Stimulated activated CD4-positive, alpha-beta T cell treated with anti-CD3 and anti-CD28 coated beads, Interleukin-4, amount 100 ng/mL, for 4 hours (primary cell): ENCODE results near the gene UBL4A.

ENCODE experiments used
- DNase-seq, 2 experiments: peaks; one replicate each; pipeline ENCODE4 v3.0.0-alpha.2; 2020

The UBL4A gene

GRCh38 chrX:154460326-154460725, 26.1 kb downstream of the UBL4A start:
- DNase-seq, result no peak

GRCh38 chrX:154459832-154460231, 26.6 kb downstream of the UBL4A start:
- no peak for DNase-seq

GRCh38 chrX:154458954-154459778, 27.2 kb downstream of the UBL4A start:
- DNase-seq, result no peak

GRCh38 chrX:154458116-154458953, 28.1 kb downstream of the UBL4A start, which contains the start of gene PLXNA3:
PLXNA3 (plus strand) TSS chrX:154458281; CDS start chrX:154460184, 1,903 bp downstream.
- peak; percentile 46 to 66 for DNase-seq

- peak; percentile 40 to 43 for DNase-seq
Measured at GRCh38 chrX:154457491-154458115, 28.8 kb downstream of the UBL4A start.

GRCh38 chrX:154452823-154453222, 33.6 kb downstream of the UBL4A start:
- no peak for DNase-seq

- no peak for DNase-seq
Measured at GRCh38 chrX:154450312-154450711, 36.1 kb downstream of the UBL4A start.

GRCh38 chrX:154449618-154450017, 36.8 kb downstream of the UBL4A start:
- no peak for DNase-seq

- no peak for DNase-seq
Measured at GRCh38 chrX:154448484-154448883, 37.9 kb downstream of the UBL4A start.

GRCh38 chrX:154446430-154446829, 40.0 kb downstream of the UBL4A start:
- no peak for DNase-seq

GRCh38 chrX:154445776-154446175, 40.6 kb downstream of the UBL4A start:
- no peak for DNase-seq

GRCh38 chrX:154444755-154445246, 41.6 kb downstream of the UBL4A start:
- DNase-seq, result no peak

GRCh38 chrX:154443992-154444754, 42.2 kb downstream of the UBL4A start, which contains the start of gene FAM50A:
FAM50A (plus strand) TSS chrX:154444141; CDS start chrX:154444236, 95 bp downstream.
- DNase-seq, result peak; percentile 54 to 74

- DNase-seq, result no peak
Measured at GRCh38 chrX:154443479-154443910, 42.9 kb downstream of the UBL4A start.

- no peak for DNase-seq
Measured at GRCh38 chrX:154441984-154442707, 44.3 kb downstream of the UBL4A start.

- no peak for DNase-seq
Measured at GRCh38 chrX:154441564-154441963, 44.9 kb downstream of the UBL4A start.

GRCh38 chrX:154440623-154441357, 45.6 kb downstream of the UBL4A start:
- no peak for DNase-seq

GRCh38 chrX:154439841-154440240, 46.6 kb downstream of the UBL4A start:
- DNase-seq, result no peak

GRCh38 chrX:154437971-154438893, 48.2 kb downstream of the UBL4A start:
- DNase-seq, result no peak
